GM23338 (cell line): ENCODE data around the gene LMO7.

ENCODE experiments used
- CREB1 ChIP-seq: fragments of 250-450 bp; sonication (Bioruptor Pico); IDR thresholded peaks from 2 replicates; pipeline ENCODE4 v1.5.0; 2020; ENCODE audit warnings: low read depth, mild to moderate bottlenecking, moderate library complexity
- CTCF ChIP-seq, 2 experiments: fragments of 200-600 bp in 1 of 2; sonication (generic) in 1 of 2; conservative IDR thresholded peaks; 2 replicates each; pipeline versions ENCODE4 v1.5.1 to v1.6.1; 2016 to 2017; ENCODE audit warnings: antibody characterized with exemption in 2 of 2, low read depth in 2 of 2, mild to moderate bottlenecking in 2 of 2, moderate library complexity in 1 of 2
- EZH2 ChIP-seq: fragments of 200-600 bp; sonication (generic); IDR thresholded peaks from one replicate; pipeline ENCODE4 v1.8.0; 2017; ENCODE audit warnings: antibody characterized with exemption, mild to moderate bottlenecking, low read depth; ENCODE audit not compliant: unreplicated experiment
- EZH2phosphoT487 ChIP-seq: fragments of 200-600 bp; sonication (generic); IDR thresholded peaks from one replicate; pipeline ENCODE4 v1.8.1; 2018; ENCODE audit warnings: antibody characterized with exemption; ENCODE audit not compliant: unreplicated experiment
- NANOG ChIP-seq: IDR thresholded peaks from 2 replicates; pipeline ENCODE4 v1.6.1; 2016; ENCODE audit warnings: antibody characterized with exemption, borderline replicate concordance
- POLR2AphosphoS5 ChIP-seq: IDR thresholded peaks from 2 replicates; pipeline ENCODE4 v1.6.1; 2016; ENCODE audit warnings: antibody characterized with exemption, low read depth
- REST ChIP-seq: IDR thresholded peaks from one replicate; pipeline ENCODE4 v1.6.1; 2018; ENCODE audit warnings: antibody characterized with exemption; ENCODE audit not compliant: unreplicated experiment
- STAT1 ChIP-seq: IDR thresholded peaks from one replicate; pipeline ENCODE4 v1.6.1; 2016; ENCODE audit warnings: antibody characterized with exemption; ENCODE audit not compliant: unreplicated experiment
- ZNF114 ChIP-seq: fragments of 250-450 bp; sonication (Bioruptor Pico); IDR thresholded peaks from 2 replicates; pipeline ENCODE4 v1.5.0; 2020; ENCODE audit warnings: mild to moderate bottlenecking, moderate library complexity

GRCh38 chr13:75811361-75811760, 175.2 kb downstream of the LMO7 start:
- TF ChIP-seq CTCF (conservative IDR thresholded peaks at IDR 0.05; ENCODE audit: low read depth in 2 of 2) (no peak), NANOG (no peak), EZH2phosphoT487 (no peak), EZH2 (no peak), POLR2AphosphoS5 (no peak), REST (no peak), CREB1 (CRISPR knock-in tag) (no peak), STAT1 (no peak), ZNF114 (no peak)
